CMK (cell line): ENCODE results near the gene TRIM4.
"Not testable (repeated sequence)": the region's sequence is repeated elsewhere in the genome, so short reads cannot be mapped to it uniquely, and the experiment has no call there.

Experiments used
- DNase-seq: peaks from one replicate; pipeline ENCODE4 v3.0.0-alpha.2; 2010; ENCODE audit warnings: low read depth

The TRIM4 gene

GRCh38 chr7:99918959-99919813 lies at the start of gene TRIM4:
TRIM4 (minus strand) TSS chr7:99919530; CDS start chr7:99919401, 129 bp downstream.
- peak; percentile 87 for DNase-seq

- DNase-seq: no peak
Observed at GRCh38 chr7:99958564-99959227, 39.4 kb upstream of the TRIM4 start.

GRCh38 chr7:99955247-99955646 lies 35.9 kb upstream of the TRIM4 start:
- no peak for DNase-seq

- not testable (repeated sequence) for DNase-seq
Observed at GRCh38 chr7:99954643-99955042, 35.3 kb upstream of the TRIM4 start.

GRCh38 chr7:99953649-99954048 lies 34.3 kb upstream of the TRIM4 start:
- no peak for DNase-seq

- DNase-seq: not testable (repeated sequence)
Observed at GRCh38 chr7:99952649-99953048, 33.3 kb upstream of the TRIM4 start.

- not testable (repeated sequence) for DNase-seq
Observed at GRCh38 chr7:99950819-99951218, 31.5 kb upstream of the TRIM4 start.

GRCh38 chr7:99949645-99950228 lies 30.4 kb upstream of the TRIM4 start:
- no peak for DNase-seq

GRCh38 chr7:99947608-99948007 lies 28.3 kb upstream of the TRIM4 start:
- DNase-seq: no peak

- DNase-seq: no peak
Observed at GRCh38 chr7:99944497-99945070, 25.3 kb upstream of the TRIM4 start.

- no peak for DNase-seq
Observed at GRCh38 chr7:99943641-99944496, 24.5 kb upstream of the TRIM4 start.

- no peak for DNase-seq
Observed at GRCh38 chr7:99938296-99938695, 19.0 kb upstream of the TRIM4 start.

- not testable (repeated sequence) for DNase-seq
Observed at GRCh38 chr7:99935009-99935408, 15.7 kb upstream of the TRIM4 start.

GRCh38 chr7:99930376-99930775 lies 11.0 kb upstream of the TRIM4 start:
- no peak for DNase-seq

- no peak for DNase-seq
Observed at GRCh38 chr7:99929730-99930053, 10.4 kb upstream of the TRIM4 start.

GRCh38 chr7:99928994-99929729 lies 9.8 kb upstream of the TRIM4 start, which contains the start of gene GJC3:
GJC3 (minus strand) TSS chr7:99929620; CDS start chr7:99929620, 0 bp downstream.
- DNase-seq: peak; percentile 55

GRCh38 chr7:99928188-99928587 lies 8.9 kb upstream of the TRIM4 start:
- no peak for DNase-seq

- DNase-seq: no peak
Observed at GRCh38 chr7:99927536-99927935, 8.2 kb upstream of the TRIM4 start.

GRCh38 chr7:99926321-99926720 lies 7.0 kb upstream of the TRIM4 start:
- no peak for DNase-seq

GRCh38 chr7:99923200-99923599 lies 3.9 kb upstream of the TRIM4 start:
- DNase-seq: no peak

GRCh38 chr7:99920149-99920548 lies 819 bp upstream of the TRIM4 start:
- DNase-seq: no peak
